SU-DHL-6 (cell line): ENCODE data around the gene INVS.

ENCODE experiments used
- EZH2phosphoT487 ChIP-seq: fragments of 200-600 bp; sonication (generic), shearing (Covaris generic); conservative IDR thresholded peaks from 2 replicates; pipeline ENCODE4 v1.6.1; 2018; ENCODE audit warnings: mild to moderate bottlenecking, antibody characterized with exemption, low read length, moderate library complexity, mixed read lengths
- TF ChIP-seq, protein P1 (sequence below): fragments of 200-600 bp; sonication (generic); IDR thresholded peaks from one replicate; pipeline ENCODE4 v1.5.1; 2017; ENCODE audit warnings: antibody characterized with exemption, mild to moderate bottlenecking, low read length, moderate library complexity; ENCODE audit not compliant: insufficient read depth, poor library complexity, severe bottlenecking

DNA sequence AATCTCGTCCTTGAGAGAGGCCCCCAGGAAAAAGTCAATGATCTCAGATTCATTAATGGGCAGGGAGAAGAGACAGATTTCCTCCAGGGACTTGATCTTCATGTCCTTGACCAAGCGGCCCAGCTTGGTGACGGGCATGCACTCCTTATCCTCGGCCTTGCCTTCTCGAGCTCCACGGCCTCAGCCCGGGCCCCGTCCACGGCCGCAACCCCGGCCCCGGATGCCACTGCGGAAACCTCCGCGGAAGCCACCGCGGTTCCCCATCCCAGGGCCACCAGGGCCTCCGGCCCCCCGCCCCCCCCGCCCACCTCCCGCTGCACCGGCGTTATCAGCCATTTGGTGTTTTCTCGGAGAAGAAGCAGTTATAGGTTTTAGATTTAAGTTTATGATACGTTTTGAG is 18.3 kb downstream of the INVS start:
- TF ChIP-seq, protein P1, sequence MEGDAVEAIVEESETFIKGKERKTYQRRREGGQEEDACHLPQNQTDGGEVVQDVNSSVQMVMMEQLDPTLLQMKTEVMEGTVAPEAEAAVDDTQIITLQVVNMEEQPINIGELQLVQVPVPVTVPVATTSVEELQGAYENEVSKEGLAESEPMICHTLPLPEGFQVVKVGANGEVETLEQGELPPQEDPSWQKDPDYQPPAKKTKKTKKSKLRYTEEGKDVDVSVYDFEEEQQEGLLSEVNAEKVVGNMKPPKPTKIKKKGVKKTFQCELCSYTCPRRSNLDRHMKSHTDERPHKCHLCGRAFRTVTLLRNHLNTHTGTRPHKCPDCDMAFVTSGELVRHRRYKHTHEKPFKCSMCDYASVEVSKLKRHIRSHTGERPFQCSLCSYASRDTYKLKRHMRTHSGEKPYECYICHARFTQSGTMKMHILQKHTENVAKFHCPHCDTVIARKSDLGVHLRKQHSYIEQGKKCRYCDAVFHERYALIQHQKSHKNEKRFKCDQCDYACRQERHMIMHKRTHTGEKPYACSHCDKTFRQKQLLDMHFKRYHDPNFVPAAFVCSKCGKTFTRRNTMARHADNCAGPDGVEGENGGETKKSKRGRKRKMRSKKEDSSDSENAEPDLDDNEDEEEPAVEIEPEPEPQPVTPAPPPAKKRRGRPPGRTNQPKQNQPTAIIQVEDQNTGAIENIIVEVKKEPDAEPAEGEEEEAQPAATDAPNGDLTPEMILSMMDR = no peak
- TF ChIP-seq EZH2phosphoT487 = no peak
